Panc1 (cell line): Measurements from ENCODE around the gene IRF3. TPM values are rescaled to one million over a fixed set of nuclear protein-coding genes. Genes with fewer than 3 reads are reported as not detected.

Experiments
- ATAC-seq: fragments of 200-7000 bp; cut with Tn5 transposase; 2 replicates; pipeline ENCODE4 v1.9.1; 2020; ENCODE audit warnings: mild to moderate bottlenecking, moderate library complexity
- BruUV-seq: library from RNA; stranded (reverse); fragments of 400-500 nt; replicated peaks from 2 replicates; lab custom pipeline; 2021; lab: Mats Ljungman, UMichigan
- CTCF ChIA-PET: fragments of 300-600 bp; sonication (Branson Sonifier 250); formaldehyde crosslinking; loops from one replicate; lab custom pipeline; 2022; ENCODE audit warnings: antibody characterized with exemption; lab: Charles Lee
- POLR2A ChIA-PET: fragments of 300-600 bp; sonication (Branson Sonifier 250); formaldehyde crosslinking; loops from one replicate; lab custom pipeline; 2022; ENCODE audit warnings: antibody characterized with exemption; lab: Charles Lee
- DNase-seq: peaks from one replicate; pipeline ENCODE4 v3.0.0-alpha.2; 2010; ENCODE audit warnings: low read depth, low spot score
- H3K27ac ChIP-seq: 2 replicates; pipeline ENCODE4 v1.5.1; 2011; ENCODE audit warnings: mild to moderate bottlenecking, low read length, inconsistent platforms
- H3K27me3 ChIP-seq: fragments of 200-500 bp; sonication (Bioruptor generic); 2 replicates; pipeline ENCODE4 v1.6.0; 2014; ENCODE audit warnings: low read length, inconsistent platforms; ENCODE audit not compliant: control insufficient read depth, insufficient read depth
- H3K36me3 ChIP-seq: fragments of 200-500 bp; sonication (Bioruptor generic); 2 replicates; pipeline ENCODE4 v1.5.1; 2014; ENCODE audit warnings: inconsistent platforms, mild to moderate bottlenecking, low read length, moderate library complexity; ENCODE audit not compliant: control insufficient read depth, insufficient read depth
- H3K4me1 ChIP-seq: 2 replicates; pipeline ENCODE4 v1.5.1; 2011; ENCODE audit warnings: inconsistent platforms, mild to moderate bottlenecking, low read length, moderate library complexity; ENCODE audit not compliant: control insufficient read depth, insufficient read depth
- H3K4me3 ChIP-seq, 2 experiments: 2 replicates each; pipeline ENCODE4 v1.5.1; 2011 to 2012; ENCODE audit warnings: low read depth in 2 of 2, low read length in 2 of 2, mild to moderate bottlenecking in 2 of 2, inconsistent platforms in 1 of 2, moderate library complexity in 1 of 2
- H3K9me3 ChIP-seq: fragments of 200-500 bp; sonication (Bioruptor generic); 2 replicates; pipeline ENCODE4 v1.5.1; 2014; ENCODE audit warnings: low read depth, mild to moderate bottlenecking, inconsistent platforms, low read length, moderate library complexity; ENCODE audit not compliant: control insufficient read depth, insufficient read depth
- POLR2AphosphoS5 ChIP-seq: IDR thresholded peaks from 2 replicates; pipeline ENCODE4 v1.6.1; 2012; ENCODE audit warnings: mild to moderate bottlenecking, low read depth, low read length, moderate library complexity
- SIN3A ChIP-seq: IDR thresholded peaks from 2 replicates; pipeline ENCODE4 v1.6.1; 2012; ENCODE audit warnings: low read depth, mild to moderate bottlenecking, low read length, moderate library complexity, borderline replicate concordance; ENCODE audit not compliant: insufficient read depth
- TCF7L2 ChIP-seq: IDR thresholded peaks from 2 replicates; pipeline ENCODE4 v1.6.1; 2011; ENCODE audit warnings: mild to moderate bottlenecking, low read depth, low read length, inconsistent platforms
- in situ Hi-C: cut with HindIII; loops from 2 replicates; pipeline ENCODE4 v1.10.0; 2016; ENCODE audit warnings: low sequenced_read_pairs, low pct_unique_long_range_greater_than_20kb
- intact Hi-C: fragments of 100-400 bp; cut with micrococcal nuclease; formaldehyde crosslinking; loops from one replicate; pipeline ENCODE4 v1.10.0; 2022; ENCODE audit not compliant: unreplicated experiment
- total RNA-seq: library from RNA; stranded (reverse); gene quantifications from one replicate; pipeline ENCODE4 v1.2.1, GENCODE V29; 2021; ENCODE audit not compliant: unreplicated experiment
- TF ChIP-seq, protein P1 (sequence below), 2 experiments: IDR thresholded peaks; 2 replicates each; pipeline ENCODE4 v1.6.1; 2011 to 2012; ENCODE audit warnings: low read depth in 2 of 2, control low read depth in 1 of 2, low read length in 1 of 2, mild to moderate bottlenecking in 1 of 2, moderate library complexity in 1 of 2; ENCODE audit not compliant: insufficient read depth in 1 of 2
- TF ChIP-seq, protein P2 (sequence below): fragments of 450-650 bp; IDR thresholded peaks from 2 replicates; pipeline ENCODE4 v1.5.1; 2017; ENCODE audit warnings: mild to moderate bottlenecking

The IRF3 gene
- total RNA-seq, 1 experiment from 2014 or later: 109 TPM

DNA sequence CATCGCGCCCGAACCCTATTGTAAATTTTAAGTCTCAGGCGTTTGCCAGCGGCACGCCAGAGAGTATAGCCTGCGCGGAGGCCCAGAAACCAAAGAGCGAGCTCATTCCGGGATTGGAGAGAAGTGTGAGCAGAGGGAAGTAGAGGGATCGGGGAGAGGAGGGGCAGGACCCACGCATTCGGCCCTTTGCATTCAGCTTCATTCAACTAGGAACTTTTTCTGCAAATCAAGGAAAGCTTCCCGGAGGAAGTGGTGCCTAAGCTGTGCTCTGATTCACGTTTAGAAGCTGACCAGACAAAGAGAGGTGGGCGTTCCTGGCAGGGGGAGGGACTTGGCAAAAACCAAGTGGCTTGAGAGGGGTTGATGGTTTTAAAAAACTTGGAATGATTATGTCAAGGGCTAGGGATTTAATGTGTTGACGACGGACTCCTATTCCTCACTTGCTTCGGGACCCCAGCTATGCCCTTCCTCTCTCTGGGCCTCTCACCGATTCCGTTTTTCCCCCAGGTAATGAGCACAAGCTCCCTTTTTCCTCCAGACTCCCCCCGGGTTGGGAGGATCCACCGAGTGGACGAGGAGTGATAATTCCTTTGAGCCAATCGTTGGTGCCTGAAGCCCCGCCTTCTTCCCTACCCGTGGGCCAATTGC is 10.6 kb upstream of the IRF3 start:
- in situ Hi-C loops: no loop called here
- intact Hi-C loops: no loop called here
- no peaks in the 10 kb centered on the region for H3K9me3 ChIP-seq
- no peaks in the 10 kb centered on the region for H3K27me3 ChIP-seq
- ChIA-PET POLR2A (interaction anchor here (0.6 to 1.2 kb wide), 4 partner anchors 11 to 182 kb away, joined by 3 to 5 read pairs (median 4); partner anchors contain the start of genes RRAS and SCAF1), CTCF (interaction anchor here (0.5 to 1.0 kb wide), 4 partner anchors 40 to 231 kb away, joined by 3 to 4 read pairs (median 4); partner anchors contain the start of gene NOSIP)
- TF ChIP-seq POLR2AphosphoS5: peak; percentile 79
- TF ChIP-seq, protein P1, sequence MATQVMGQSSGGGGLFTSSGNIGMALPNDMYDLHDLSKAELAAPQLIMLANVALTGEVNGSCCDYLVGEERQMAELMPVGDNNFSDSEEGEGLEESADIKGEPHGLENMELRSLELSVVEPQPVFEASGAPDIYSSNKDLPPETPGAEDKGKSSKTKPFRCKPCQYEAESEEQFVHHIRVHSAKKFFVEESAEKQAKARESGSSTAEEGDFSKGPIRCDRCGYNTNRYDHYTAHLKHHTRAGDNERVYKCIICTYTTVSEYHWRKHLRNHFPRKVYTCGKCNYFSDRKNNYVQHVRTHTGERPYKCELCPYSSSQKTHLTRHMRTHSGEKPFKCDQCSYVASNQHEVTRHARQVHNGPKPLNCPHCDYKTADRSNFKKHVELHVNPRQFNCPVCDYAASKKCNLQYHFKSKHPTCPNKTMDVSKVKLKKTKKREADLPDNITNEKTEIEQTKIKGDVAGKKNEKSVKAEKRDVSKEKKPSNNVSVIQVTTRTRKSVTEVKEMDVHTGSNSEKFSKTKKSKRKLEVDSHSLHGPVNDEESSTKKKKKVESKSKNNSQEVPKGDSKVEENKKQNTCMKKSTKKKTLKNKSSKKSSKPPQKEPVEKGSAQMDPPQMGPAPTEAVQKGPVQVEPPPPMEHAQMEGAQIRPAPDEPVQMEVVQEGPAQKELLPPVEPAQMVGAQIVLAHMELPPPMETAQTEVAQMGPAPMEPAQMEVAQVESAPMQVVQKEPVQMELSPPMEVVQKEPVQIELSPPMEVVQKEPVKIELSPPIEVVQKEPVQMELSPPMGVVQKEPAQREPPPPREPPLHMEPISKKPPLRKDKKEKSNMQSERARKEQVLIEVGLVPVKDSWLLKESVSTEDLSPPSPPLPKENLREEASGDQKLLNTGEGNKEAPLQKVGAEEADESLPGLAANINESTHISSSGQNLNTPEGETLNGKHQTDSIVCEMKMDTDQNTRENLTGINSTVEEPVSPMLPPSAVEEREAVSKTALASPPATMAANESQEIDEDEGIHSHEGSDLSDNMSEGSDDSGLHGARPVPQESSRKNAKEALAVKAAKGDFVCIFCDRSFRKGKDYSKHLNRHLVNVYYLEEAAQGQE (IDR thresholded peaks at IDR 0.05; ENCODE audit: insufficient read depth in 1 of 2, low read depth in 2 of 2, low read length in 1 of 2): no peak
- H3K27ac ChIP-seq: peak overlapping the region; percentile 98
- DNase-seq: peak; percentile 84
- peaks cover 23% of the 10 kb centered on the region for H3K4me1 ChIP-seq
- peak overlapping the region; percentile 72 to 88 for H3K4me3 ChIP-seq
- peaks cover 3% of the 10 kb centered on the region for H3K36me3 ChIP-seq
- no TSS peak for BruUV-seq
- ATAC-seq: peak; percentile 43

DNA sequence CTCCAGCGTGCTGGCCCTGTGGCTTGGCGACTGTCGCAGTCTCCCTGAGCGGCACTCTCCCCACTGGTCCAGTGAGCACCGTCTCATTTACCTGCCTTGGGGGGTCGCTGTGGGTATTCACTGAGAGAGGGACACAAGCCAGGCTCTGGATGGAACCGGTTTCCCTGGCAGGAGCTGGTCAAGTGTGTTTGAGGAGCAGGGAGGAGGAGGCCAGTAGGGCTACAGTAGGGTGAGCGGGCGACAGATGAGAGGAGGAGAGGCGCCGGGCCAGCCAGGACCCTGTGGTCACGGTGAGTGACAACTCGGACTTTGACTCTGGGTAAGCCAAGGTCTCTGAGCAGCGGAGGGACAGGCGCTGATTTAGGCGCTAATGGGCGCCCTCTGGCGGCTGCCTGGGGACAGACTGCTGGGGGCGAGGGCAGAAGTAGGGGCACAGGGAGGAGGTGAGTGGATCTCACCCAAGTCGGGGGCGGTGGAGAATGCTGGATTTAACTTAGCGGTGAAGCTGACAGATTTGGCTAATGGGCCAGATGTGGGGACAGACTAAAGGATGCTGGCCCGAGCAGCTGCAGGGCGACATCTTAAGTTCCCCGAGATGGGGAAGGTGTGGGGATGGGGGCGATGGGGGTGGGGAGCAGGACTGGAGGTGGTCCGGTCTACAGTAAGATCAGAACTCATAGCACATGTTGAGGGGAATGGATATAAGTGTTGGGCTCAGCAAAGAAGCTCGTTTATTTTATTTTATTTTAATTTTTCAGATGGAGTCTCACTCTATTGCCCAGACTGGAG is 6.7 kb upstream of the IRF3 start:
- ATAC-seq (peak; percentile 40), DNase-seq (no peak)
- in situ Hi-C loops (no loop called here), intact Hi-C loops (no loop called here)
- POLR2A ChIA-PET: no interaction called here
- H3K27ac ChIP-seq: 0 out of 2 replicates have a peak overlapping the region, but pooled peaks have one; percentile 23
- H3K4me1 ChIP-seq: peaks cover 4% of the 10 kb centered on the region; the same call in 1 of the 2 replicates
- H3K27me3 ChIP-seq: no peaks in the 10 kb centered on the region
- no peak for TF ChIP-seq TCF7L2
- TF ChIP-seq, protein P2, sequence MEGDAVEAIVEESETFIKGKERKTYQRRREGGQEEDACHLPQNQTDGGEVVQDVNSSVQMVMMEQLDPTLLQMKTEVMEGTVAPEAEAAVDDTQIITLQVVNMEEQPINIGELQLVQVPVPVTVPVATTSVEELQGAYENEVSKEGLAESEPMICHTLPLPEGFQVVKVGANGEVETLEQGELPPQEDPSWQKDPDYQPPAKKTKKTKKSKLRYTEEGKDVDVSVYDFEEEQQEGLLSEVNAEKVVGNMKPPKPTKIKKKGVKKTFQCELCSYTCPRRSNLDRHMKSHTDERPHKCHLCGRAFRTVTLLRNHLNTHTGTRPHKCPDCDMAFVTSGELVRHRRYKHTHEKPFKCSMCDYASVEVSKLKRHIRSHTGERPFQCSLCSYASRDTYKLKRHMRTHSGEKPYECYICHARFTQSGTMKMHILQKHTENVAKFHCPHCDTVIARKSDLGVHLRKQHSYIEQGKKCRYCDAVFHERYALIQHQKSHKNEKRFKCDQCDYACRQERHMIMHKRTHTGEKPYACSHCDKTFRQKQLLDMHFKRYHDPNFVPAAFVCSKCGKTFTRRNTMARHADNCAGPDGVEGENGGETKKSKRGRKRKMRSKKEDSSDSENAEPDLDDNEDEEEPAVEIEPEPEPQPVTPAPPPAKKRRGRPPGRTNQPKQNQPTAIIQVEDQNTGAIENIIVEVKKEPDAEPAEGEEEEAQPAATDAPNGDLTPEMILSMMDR: peak; percentile 93
- no peaks in the 10 kb centered on the region for H3K9me3 ChIP-seq
- BruUV-seq: no TSS peak
- H3K36me3 ChIP-seq: no peaks in the 10 kb centered on the region; the same call in 1 of the 2 replicates
- CTCF ChIA-PET: interaction anchor here (1.0 kb wide), 1 partner anchor 9 kb away, joined by 6 read pairs; no protein-coding TSS in a partner anchor
- H3K4me3 ChIP-seq: no peak overlapping the region

DNA sequence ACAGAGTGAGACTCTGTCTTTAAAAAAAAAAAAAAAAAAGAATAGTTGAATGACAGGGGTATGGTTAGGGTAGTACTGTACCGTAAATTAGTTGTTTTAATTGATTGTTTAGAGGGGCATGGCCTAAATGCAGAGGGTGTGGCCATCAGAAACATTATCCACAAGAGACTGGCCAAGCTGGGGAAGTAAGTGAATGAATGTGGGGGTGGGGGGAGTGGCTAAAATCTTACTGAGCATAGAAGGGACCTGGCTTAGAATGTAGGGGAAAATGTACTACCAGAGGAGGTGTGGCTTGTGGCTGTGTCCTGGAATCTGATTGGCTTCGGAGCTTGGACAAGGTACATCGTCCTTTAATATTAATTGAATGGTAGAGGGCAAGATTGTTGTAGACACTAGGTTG is 3.9 kb upstream of the IRF3 start:
- intact Hi-C loops (no loop called here), in situ Hi-C loops (no loop called here)
- TF ChIP-seq SIN3A: no peak
- TF ChIP-seq TCF7L2: no peak
- no peak for TF ChIP-seq POLR2AphosphoS5
- TF ChIP-seq, protein P1 (IDR thresholded peaks at IDR 0.05; ENCODE audit: insufficient read depth in 1 of 2, low read depth in 2 of 2, low read length in 1 of 2): no peak
- TF ChIP-seq, protein P2: no peak
- Histone ChIP-seq H3K4me3 (no peak overlapping the region), H3K4me1 (peaks cover 6% of the 10 kb centered on the region; the same call in 1 of the 2 replicates), H3K36me3 (peaks cover 10% of the 10 kb centered on the region; the same call in 1 of the 2 replicates), H3K9me3 (no peaks in the 10 kb centered on the region), H3K27ac (no peak overlapping the region), H3K27me3 (no peaks in the 10 kb centered on the region)
- ChIA-PET CTCF (no interaction called here), POLR2A (no interaction called here)
- no TSS peak for BruUV-seq
- ATAC-seq (no peak), DNase-seq (no peak)
